GM21367 (cell line): ENCODE results near the gene H2AZ1.
A peak's percentile ranks its signal among the peaks of the same experiment; 100 is the strongest.

Experiments
- ATAC-seq: cut with Tn5 transposase; IDR thresholded peaks from one replicate; pipeline ENCODE4 v1.9.1; 2021; ENCODE audit not compliant: unreplicated experiment

Gene H2AZ1

GRCh38 chr4:99946356-99947189 lies 3.5 kb downstream of the H2AZ1 start, which contains the start of gene DNAJB14:
DNAJB14 (minus strand) TSS chr4:99946618; CDS start chr4:99946571, 47 bp downstream.
- peak; percentile 38 for ATAC-seq

GRCh38 chr4:99945718-99946355 lies 4.2 kb downstream of the H2AZ1 start:
- peak; percentile 0 for ATAC-seq

- ATAC-seq, result no peak
Observed at GRCh38 chr4:99943904-99944437, 6.1 kb downstream of the H2AZ1 start.

- no peak for ATAC-seq
Observed at GRCh38 chr4:99938243-99938753, 11.8 kb downstream of the H2AZ1 start.

GRCh38 chr4:99934891-99935290 lies 15.2 kb downstream of the H2AZ1 start:
- no peak for ATAC-seq

- no peak for ATAC-seq
Observed at GRCh38 chr4:99927566-99927965, 22.5 kb downstream of the H2AZ1 start.

- ATAC-seq, result no peak
Observed at GRCh38 chr4:99921174-99921573, 28.9 kb downstream of the H2AZ1 start.

- no peak for ATAC-seq
Observed at GRCh38 chr4:99918656-99919055, 31.4 kb downstream of the H2AZ1 start.

- ATAC-seq, result no peak
Observed at GRCh38 chr4:99917575-99917974, 32.5 kb downstream of the H2AZ1 start.

GRCh38 chr4:99915449-99915848 lies 34.6 kb downstream of the H2AZ1 start:
- ATAC-seq, result no peak
